HepG2 (cell line): ENCODE data around the gene MTA2. TPM values are rescaled to one million over a fixed set of nuclear protein-coding genes. Genes with fewer than 3 reads are reported as not detected.

ENCODE experiments used
- ATM ChIP-seq: fragments of 450-650 bp; IDR thresholded peaks from 2 replicates; pipeline ENCODE4 v1.7.1; 2017; ENCODE audit warnings: mild to moderate bottlenecking, borderline replicate concordance
- CHCHD3 ChIP-seq: sonication (generic); formaldehyde crosslinking; IDR thresholded peaks from 2 replicates; pipeline ENCODE4 v1.8.0; 2022; ENCODE audit warnings: mild to moderate bottlenecking, missing genetic modification reagents, moderate library complexity
- ELK4 ChIP-seq: sonication (generic); formaldehyde crosslinking; IDR thresholded peaks from 2 replicates; pipeline ENCODE4 v1.9.0; 2021; ENCODE audit warnings: missing genetic modification reagents, borderline replicate concordance
- ETS1 ChIP-seq: sonication (generic); formaldehyde crosslinking; IDR thresholded peaks from 2 replicates; pipeline ENCODE4 v1.4.0; 2020; ENCODE audit warnings: missing genetic modification reagents
- FOSL2 ChIP-seq: sonication (generic); formaldehyde crosslinking; IDR thresholded peaks from 2 replicates; pipeline ENCODE4 v1.4.0; 2020; ENCODE audit warnings: missing genetic modification reagents
- GTF3A ChIP-seq: sonication (generic); formaldehyde crosslinking; conservative IDR thresholded peaks from 2 replicates; pipeline ENCODE4 v1.4.0; 2020; ENCODE audit warnings: mild to moderate bottlenecking, missing genetic modification reagents
- KLF16 ChIP-seq, 2 experiments: sonication (generic) in 1 of 2; formaldehyde crosslinking in 1 of 2; IDR thresholded peaks; 2 replicates each; pipeline versions ENCODE4 v1.6.1 to v1.8.0; 2016 to 2023; ENCODE audit warnings: missing genetic modification reagents in 2 of 2, missing compliant biosample characterization in 1 of 2
- MAFG ChIP-seq: sonication (generic); formaldehyde crosslinking; IDR thresholded peaks from 2 replicates; pipeline ENCODE4 v1.5.1; 2020; ENCODE audit warnings: mild to moderate bottlenecking, missing genetic modification reagents
- MBD4 ChIP-seq: IDR thresholded peaks from 2 replicates; pipeline ENCODE4 v1.6.1; 2012; ENCODE audit warnings: low read length, inconsistent platforms, borderline replicate concordance
- REPIN1 ChIP-seq: sonication (generic); formaldehyde crosslinking; IDR thresholded peaks from 2 replicates; pipeline ENCODE4 v1.8.0; 2022; ENCODE audit warnings: missing genetic modification reagents, low read depth, mild to moderate bottlenecking, borderline replicate concordance
- TOE1 ChIP-seq: sonication (generic); formaldehyde crosslinking; IDR thresholded peaks from 2 replicates; pipeline ENCODE4 v1.4.0; 2020; ENCODE audit warnings: mild to moderate bottlenecking, missing genetic modification reagents
- ZBTB26 ChIP-seq: IDR thresholded peaks from 2 replicates; pipeline ENCODE4 v1.6.1; 2016; ENCODE audit warnings: missing compliant biosample characterization, missing genetic modification reagents, borderline replicate concordance
- ZBTB33 ChIP-seq: sonication (generic); formaldehyde crosslinking; IDR thresholded peaks from 2 replicates; pipeline ENCODE4 v1.4.0; 2020; ENCODE audit warnings: missing genetic modification reagents
- ZBTB44 ChIP-seq: sonication (generic); formaldehyde crosslinking; IDR thresholded peaks from 2 replicates; pipeline ENCODE4 v1.4.0; 2020; ENCODE audit warnings: missing genetic modification reagents
- ZFP82 ChIP-seq: sonication (generic); formaldehyde crosslinking; IDR thresholded peaks from 2 replicates; pipeline ENCODE4 v1.5.1; 2020; ENCODE audit warnings: mild to moderate bottlenecking, missing genetic modification reagents, borderline replicate concordance
- ZNF33A ChIP-seq: sonication (generic); formaldehyde crosslinking; IDR thresholded peaks from 2 replicates; pipeline ENCODE4 v1.5.1; 2020; ENCODE audit warnings: missing genetic modification reagents, mild to moderate bottlenecking, moderate library complexity, borderline replicate concordance
- ZNF615 ChIP-seq: sonication (generic); formaldehyde crosslinking; IDR thresholded peaks from 2 replicates; pipeline ENCODE4 v1.5.0; 2020; ENCODE audit warnings: mild to moderate bottlenecking, missing genetic modification reagents, borderline replicate concordance
- ZNF672 ChIP-seq: sonication (generic); formaldehyde crosslinking; IDR thresholded peaks from 2 replicates; pipeline ENCODE4 v1.8.1; 2022; ENCODE audit warnings: missing genetic modification reagents
- ZNF770 ChIP-seq: sonication (generic); formaldehyde crosslinking; IDR thresholded peaks from 2 replicates; pipeline ENCODE4 v1.5.0; 2020; ENCODE audit warnings: mild to moderate bottlenecking, missing genetic modification reagents
- ZNF781 ChIP-seq: sonication (generic); formaldehyde crosslinking; IDR thresholded peaks from 2 replicates; pipeline ENCODE4 v1.5.1; 2020; ENCODE audit warnings: borderline replicate concordance, mild to moderate bottlenecking, missing genetic modification reagents; ENCODE audit errors: not compliant biosample characterization
- polyA plus RNA-seq, 8 experiments: library from polyadenylated mRNA; depleted of rRNA in 3 of 8; stranded (reverse) in 7 of 8; unstranded in 1 of 8; fragments of >200 nt; fragmentation: Illumina TruSeq in 4 of 8; extraction: Trizol in 4 of 8; gene quantifications; 2 replicates each; pipeline versions ENCODE4 v1.2.1 to v1.2.3, GENCODE V29; 2011 to 2016; ENCODE audit warnings: low read depth in 4 of 8, missing spikeins in 1 of 8, mixed read lengths in 1 of 8; ENCODE audit not compliant: insufficient read depth in 1 of 8
- total RNA-seq, 5 experiments: library from RNA; depleted of rRNA; stranded (reverse); fragments of >200 nt; fragmentation: Illumina TruSeq; extraction: Trizol; gene quantifications; 2 replicates each; pipeline ENCODE4 v1.2.3, GENCODE V29; 2016; ENCODE audit warnings: low read depth in 1 of 5

The MTA2 gene
- total and polyA plus RNA-seq, 2 of the 13 experiments (the other 11 are each of a cell fraction or from before 2014, with no cell fraction given), result 14.0 to 70.0 TPM

GRCh38 chr11:62560566-62561103, 41.0 kb downstream of the MTA2 start (continued):
- TF ChIP-seq ATM (no peak; the same call in 1 of the 2 replicates), GTF3A (no peak), ZBTB44 (CRISPR knock-in tag) (no peak), ZNF615 (CRISPR knock-in tag) (no peak), ZBTB33 (no peak), ZFP82 (CRISPR knock-in tag) (no peak), REPIN1 (CRISPR knock-in tag) (no peak), ETS1 (CRISPR knock-in tag) (no peak), FOSL2 (CRISPR knock-in tag) (peak; percentile 87), ZNF672 (CRISPR knock-in tag) (no peak), KLF16 (CRISPR knock-in tag; IDR thresholded peaks at IDR 0.05) (0 out of 4 replicates have a peak, but pooled peaks of 1 of the 2 experiments have one; percentile 35), ZNF781 (CRISPR knock-in tag) (no peak), CHCHD3 (CRISPR knock-in tag) (no peak), ELK4 (CRISPR knock-in tag) (no peak), TOE1 (CRISPR knock-in tag) (no peak), MAFG (CRISPR knock-in tag) (no peak), ZNF33A (CRISPR knock-in tag) (no peak), MBD4 (no peak), ZBTB26 (CRISPR knock-in tag) (no peak; the same call in 1 of the 2 replicates), ZNF770 (peak; percentile 20; the same call in 1 of the 2 replicates)
